Fibroblast of skin of right biceps (primary cell): ENCODE measurements around the gene TSGA10.
"Not testable (repeated sequence)": the region's sequence is repeated elsewhere in the genome, so short reads cannot be mapped to it uniquely, and the experiment has no call there.

Source experiments
- DNase-seq: peaks from one replicate; pipeline ENCODE4 v3.0.0-alpha.2; 2013

Gene TSGA10

GRCh38 chr2:99067871-99068625, 86.7 kb downstream of the TSGA10 start:
- no peak for DNase-seq

GRCh38 chr2:99066075-99066958, 88.4 kb downstream of the TSGA10 start:
- DNase-seq: peak; percentile 42

- not testable (repeated sequence) for DNase-seq
Observed at GRCh38 chr2:99049187-99049586, 105.6 kb downstream of the TSGA10 start.

- peak; percentile 1 for DNase-seq
Observed at GRCh38 chr2:99040736-99041300, 113.9 kb downstream of the TSGA10 start.

- no peak for DNase-seq
Observed at GRCh38 chr2:99035920-99036319, 118.8 kb downstream of the TSGA10 start.

GRCh38 chr2:99032786-99033185, 122.0 kb downstream of the TSGA10 start:
- peak; percentile 19 for DNase-seq

GRCh38 chr2:99032001-99032400, 122.7 kb downstream of the TSGA10 start:
- DNase-seq: no peak

GRCh38 chr2:99031481-99031880, 123.3 kb downstream of the TSGA10 start:
- DNase-seq: no peak

- DNase-seq: no peak
Observed at GRCh38 chr2:99028558-99028957, 126.2 kb downstream of the TSGA10 start.

- no peak for DNase-seq
Observed at GRCh38 chr2:99027856-99028255, 126.9 kb downstream of the TSGA10 start.

GRCh38 chr2:99000708-99001107, 154.0 kb downstream of the TSGA10 start:
- no peak for DNase-seq

GRCh38 chr2:98988695-98989094, 166.0 kb downstream of the TSGA10 start:
- DNase-seq: not testable (repeated sequence)

- no peak for DNase-seq
Observed at GRCh38 chr2:98985905-98986666, 168.7 kb downstream of the TSGA10 start.

GRCh38 chr2:98975611-98976010, 179.1 kb downstream of the TSGA10 start:
- DNase-seq: no peak

- no peak for DNase-seq
Observed at GRCh38 chr2:98972582-98973167, 182.1 kb downstream of the TSGA10 start.

GRCh38 chr2:98959810-98960507, 194.8 kb downstream of the TSGA10 start:
- peak; percentile 46 for DNase-seq

- DNase-seq: peak; percentile 51
Observed at GRCh38 chr2:98952966-98953365, 201.8 kb downstream of the TSGA10 start.

- DNase-seq: no peak
Observed at GRCh38 chr2:98948956-98949739, 205.6 kb downstream of the TSGA10 start.

GRCh38 chr2:98947554-98947953, 207.2 kb downstream of the TSGA10 start:
- DNase-seq: no peak
